ENCODE measurements around the gene CRISPLD2.

DNA sequence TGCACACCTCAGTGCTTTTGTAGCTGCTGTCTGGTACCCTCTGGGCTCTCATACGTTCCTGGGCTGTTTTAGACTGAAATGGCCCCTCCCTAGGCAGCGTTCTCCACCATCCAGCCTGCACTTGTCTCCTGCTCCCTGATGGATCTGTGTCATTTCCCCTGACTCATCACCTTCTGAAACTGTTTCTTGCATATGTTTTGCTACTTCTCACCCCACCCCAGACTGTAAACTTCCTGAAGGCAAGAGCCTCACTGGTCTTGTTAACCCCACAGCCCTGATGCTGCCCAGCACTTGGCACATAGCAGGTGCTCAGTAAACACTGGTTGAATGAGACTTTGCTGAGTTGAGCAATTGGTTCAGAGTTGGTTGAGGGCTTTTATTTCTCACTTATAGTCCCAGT, 78.7 kb downstream of the CRISPLD2 start:
- TF ChIP-seq CTCF (conservative IDR thresholded peaks at IDR 0.05 in 1 of 2, IDR thresholded peaks at IDR 0.05 in 1 of 2; ENCODE audit: extremely low read depth in 1 of 2, insufficient read depth in 1 of 2, low read depth in 1 of 2, low read length in 2 of 2) (no peak), EZH2 (IDR thresholded peaks at IDR 0.05; ENCODE audit: borderline replicate concordance, low read length) (no peak)
